ENCODE measurements around the gene SHROOM3. TPM values are rescaled to one million over a fixed set of nuclear protein-coding genes. Genes with fewer than 3 reads are reported as not detected.

Gene SHROOM3
- total and polyA plus RNA-seq, 2 of the 13 experiments (the other 11 are each of a cell fraction or from before 2014, with no cell fraction given) = 0.01 TPM; not detected in 1

GRCh38 chr4:76486588-76487276 is 51.7 kb downstream of the SHROOM3 start:
- peaks cover 12% of the 10 kb centered on the region for H3K9me3 ChIP-seq (ENCODE audit: low read length)
- ChIA-PET POLR2A (no interaction called here), CTCF (ENCODE audit: low intra/inter-chr PET ratio, low total read pairs) (no interaction called here)
- in situ Hi-C loops (cut with HindIII; ENCODE audit: extremely low pct_ligation_motif_present, low pct_unique_long_range_greater_than_20kb) (no loop called here), intact Hi-C loops (cut with micrococcal nuclease; ENCODE audit: unreplicated experiment) (no loop called here)
- BruUV-seq (replicated peaks) = no TSS peak
- FAIRE-seq = no peak
- H3K4me3 ChIP-seq (replicated peaks in 1 of 3; ENCODE audit: insufficient read depth in 1 of 3, low read depth in 2 of 3, low read length in 3 of 3) = no peak overlapping the region
- H3K27ac ChIP-seq (ENCODE audit: extremely low read length, insufficient read depth, low read length) = no peak overlapping the region
- no peak overlapping the region for H2AFZ ChIP-seq (ENCODE audit: low read length)
- TF ChIP-seq ZNF7 (CRISPR knock-in tag; IDR thresholded peaks at IDR 0.05) = no peak
- no peak for TF ChIP-seq TAF1 (CRISPR knock-in tag; IDR thresholded peaks at IDR 0.05)
- TF ChIP-seq ZBTB3 (CRISPR knock-in tag; IDR thresholded peaks at IDR 0.05; ENCODE audit: borderline replicate concordance, low read depth) = no peak
- TF ChIP-seq RFX5 (IDR thresholded peaks at IDR 0.05; ENCODE audit: low read depth, low read length) = no peak
- no peak for TF ChIP-seq ZBTB46 (CRISPR knock-in tag; IDR thresholded peaks at IDR 0.05; ENCODE audit: borderline replicate concordance)
- TF ChIP-seq MED13 (CRISPR knock-in tag; IDR thresholded peaks at IDR 0.05) = no peak
- no peak for TF ChIP-seq IKZF1 (IDR thresholded peaks at IDR 0.05)
- TF ChIP-seq ZNF251 (CRISPR knock-in tag; IDR thresholded peaks at IDR 0.05) = no peak
- TF ChIP-seq FOXM1 (CRISPR knock-in tag; IDR thresholded peaks at IDR 0.05) = no peak
- TF ChIP-seq ZNF136 (CRISPR knock-in tag; IDR thresholded peaks at IDR 0.05; ENCODE audit: low read depth) = no peak
- no peak for TF ChIP-seq AHR (CRISPR knock-in tag; IDR thresholded peaks at IDR 0.05)
- no peak for TF ChIP-seq ZNF362 (CRISPR knock-in tag; IDR thresholded peaks at IDR 0.05; ENCODE audit: borderline replicate concordance)
- TF ChIP-seq ATF3 (CRISPR knock-in tag; IDR thresholded peaks at IDR 0.05) = no peak
- TF ChIP-seq NFIC (IDR thresholded peaks at IDR 0.05; ENCODE audit: low read length) = no peak
- no peaks in the 10 kb centered on the region for H3K79me2 ChIP-seq (ENCODE audit: insufficient read depth, low read length)
- no peak for ATAC-seq
- H3K4me1 ChIP-seq (ENCODE audit: insufficient read depth, low read length) = no peaks in the 10 kb centered on the region
- H4K20me1 ChIP-seq (ENCODE audit: insufficient read depth, low read length) = no peaks in the 10 kb centered on the region
- no peak for DNase-seq (ENCODE audit: low spot score)
- H3K27me3 ChIP-seq (ENCODE audit: control insufficient read depth in 1 of 2, insufficient read depth in 2 of 2, low read length in 2 of 2) = no peaks in the 10 kb centered on the region
- H3K4me2 ChIP-seq (ENCODE audit: low read depth, low read length) = no peak overlapping the region
- no peak overlapping the region for H3K9ac ChIP-seq (ENCODE audit: insufficient read depth, low read depth, low read length)
- H3K36me3 ChIP-seq (replicated peaks in 1 of 2; ENCODE audit: control insufficient read depth in 1 of 2, insufficient read depth in 2 of 2, low read length in 2 of 2) = no peaks in the 10 kb centered on the region
- WGBS (ENCODE audit: low lambda C conversion rate) = 6% methylated on average over 3 of the region's 3 CpGs

Data from HepG2 (cell line).